C4-2B (cell line): ENCODE data around the gene PSG6.
"Not testable (repeated sequence)": the region's sequence is repeated elsewhere in the genome, so short reads cannot be mapped to it uniquely, and the experiment has no call there.

Experiments
- CTCF ChIP-seq: fragments of 450-650 bp; conservative IDR thresholded peaks from 2 replicates; pipeline ENCODE4 v1.5.1; 2017; ENCODE audit warnings: mild to moderate bottlenecking
- ZFX ChIP-seq: fragments of 450-650 bp; IDR thresholded peaks from 2 replicates; pipeline ENCODE4 v1.6.1; 2017

GRCh38 chr19:42898656-42899055 is 19.0 kb downstream of the PSG6 start:
- TF ChIP-seq CTCF, ZFX: not testable (repeated sequence)
